Erythroblast (primary cell): Measurements from ENCODE around the gene IL2RA.

Experiments used
- GATA1 ChIP-seq: IDR thresholded peaks from 2 replicates; pipeline ENCODE4 v1.6.1; 2011; ENCODE audit warnings: low read depth, mild to moderate bottlenecking, control low read depth, low read length, moderate library complexity
- POLR2A ChIP-seq: IDR thresholded peaks from 2 replicates; pipeline ENCODE4 v1.6.1; 2011; ENCODE audit warnings: mild to moderate bottlenecking, low read length

- TF ChIP-seq POLR2A (no peak), GATA1 (no peak)
Measured at GRCh38 chr10:6030940-6031339, 31.2 kb downstream of the IL2RA start.
